Endodermal cell (in vitro differentiated cells): ENCODE results near the gene UBE3C. TPM values are rescaled to one million over a fixed set of nuclear protein-coding genes. Genes with fewer than 3 reads are reported as not detected.

Source experiments
- DNase-seq: peaks from one replicate; pipeline ENCODE4 v3.0.0-alpha.2; 2017
- H3K27ac ChIP-seq: 2 replicates; pipeline ENCODE4 v1.5.1; 2013; ENCODE audit warnings: mild to moderate bottlenecking, low read depth, low read length, moderate library complexity
- H3K27me3 ChIP-seq: 2 replicates; pipeline ENCODE4 v1.6.1; 2013; ENCODE audit warnings: mild to moderate bottlenecking, low read length, moderate library complexity; ENCODE audit not compliant: insufficient read depth, control insufficient read depth, poor library complexity, severe bottlenecking
- H3K36me3 ChIP-seq: 2 replicates; pipeline ENCODE4 v1.7.0; 2013; ENCODE audit warnings: mild to moderate bottlenecking, low read length, moderate library complexity; ENCODE audit not compliant: control insufficient read depth, insufficient read depth
- H3K4me1 ChIP-seq: one replicate; pipeline ENCODE4 v1.7.0; 2013; ENCODE audit warnings: low read length; ENCODE audit not compliant: control insufficient read depth, insufficient read depth
- H3K4me3 ChIP-seq: 2 replicates; pipeline ENCODE4 v1.5.1; 2013; ENCODE audit warnings: mild to moderate bottlenecking, low read length, moderate library complexity
- H3K9ac ChIP-seq: 2 replicates; pipeline ENCODE4 v1.6.1; 2013; ENCODE audit warnings: mild to moderate bottlenecking, low read length, moderate library complexity; ENCODE audit not compliant: poor library complexity, severe bottlenecking; ENCODE audit errors: extremely low read depth
- H3K9me3 ChIP-seq: 2 replicates; pipeline ENCODE4 v1.6.1; 2013; ENCODE audit warnings: mild to moderate bottlenecking, low read length, moderate library complexity; ENCODE audit not compliant: control insufficient read depth
- H3K27ac Mint-ChIP-seq: 2 replicates; pipeline ENCODE4 v1.8.0; 2020; ENCODE audit warnings: mixed read lengths
- H3K27me3 Mint-ChIP-seq: 2 replicates; pipeline ENCODE4 v1.8.0; 2021; ENCODE audit warnings: mild to moderate bottlenecking, mixed read lengths; ENCODE audit not compliant: insufficient read depth
- H3K36me3 Mint-ChIP-seq: 2 replicates; pipeline ENCODE4 v1.8.0; 2020; ENCODE audit warnings: low read depth, mixed read lengths
- H3K4me1 Mint-ChIP-seq: 2 replicates; pipeline ENCODE4 v1.8.0; 2020; ENCODE audit warnings: mixed read lengths
- H3K4me3 Mint-ChIP-seq: 2 replicates; pipeline ENCODE4 v1.8.0; 2020; ENCODE audit warnings: mild to moderate bottlenecking, moderate library complexity, mixed read lengths
- H3K9me3 Mint-ChIP-seq: 2 replicates; pipeline ENCODE4 v1.8.0; 2020; ENCODE audit warnings: mild to moderate bottlenecking, mixed read lengths
- WGBS, 2 experiments: methylation state at CpG; one replicate each; pipeline versions ENCODE4 v1.1.5 to v1.1.7; 2013; ENCODE audit warnings: missing lambda C conversion rate in 2 of 2, mixed read lengths in 1 of 2; ENCODE audit not compliant: insufficient coverage in 1 of 2, insufficient read length in 1 of 2; 5-methylcytosine and 5-hydroxymethylcytosine counted together
- total RNA-seq, 2 donors: library from RNA; stranded (reverse); fragmentation: NEBNext Ultra II Directional in 1 of 2; extraction: Animal tissue kit (Norgen Biotek cat#: 25700) in 1 of 2; gene quantifications; 2 replicates in 1 of 2; 3 replicates in 1 of 2; pipeline ENCODE4 v1.2.1, GENCODE V29; 2021
- TF ChIP-seq, protein P1 (sequence below): fragments of 200-600 bp; sonication (generic); conservative IDR thresholded peaks from 2 replicates; pipeline ENCODE4 v1.5.0; 2021; ENCODE audit warnings: antibody characterized with exemption, mild to moderate bottlenecking

Gene UBE3C
- total RNA-seq, 2 donors from 2014 or later: 53.4 to 55.9 TPM

GRCh38 chr7:157204134-157204533, 65.4 kb downstream of the UBE3C start:
- 92 to 95% methylated on average over 5 of the region's 5 CpGs for WGBS, 2 experiments
- Mint-ChIP-seq H3K4me3 (no peak overlapping the region), H3K4me1 (peaks cover 9% of the 10 kb centered on the region), H3K27ac (no peak overlapping the region), H3K9me3 (no peaks in the 10 kb centered on the region), H3K36me3 (peaks cover 47% of the 10 kb centered on the region), H3K27me3 (no peaks in the 10 kb centered on the region)
- no peaks in the 10 kb centered on the region for H3K9me3 ChIP-seq
- H3K4me1 ChIP-seq: peaks cover 6% of the 10 kb centered on the region
- DNase-seq: no peak
- no peaks in the 10 kb centered on the region for H3K27me3 ChIP-seq
- TF ChIP-seq, protein P1, sequence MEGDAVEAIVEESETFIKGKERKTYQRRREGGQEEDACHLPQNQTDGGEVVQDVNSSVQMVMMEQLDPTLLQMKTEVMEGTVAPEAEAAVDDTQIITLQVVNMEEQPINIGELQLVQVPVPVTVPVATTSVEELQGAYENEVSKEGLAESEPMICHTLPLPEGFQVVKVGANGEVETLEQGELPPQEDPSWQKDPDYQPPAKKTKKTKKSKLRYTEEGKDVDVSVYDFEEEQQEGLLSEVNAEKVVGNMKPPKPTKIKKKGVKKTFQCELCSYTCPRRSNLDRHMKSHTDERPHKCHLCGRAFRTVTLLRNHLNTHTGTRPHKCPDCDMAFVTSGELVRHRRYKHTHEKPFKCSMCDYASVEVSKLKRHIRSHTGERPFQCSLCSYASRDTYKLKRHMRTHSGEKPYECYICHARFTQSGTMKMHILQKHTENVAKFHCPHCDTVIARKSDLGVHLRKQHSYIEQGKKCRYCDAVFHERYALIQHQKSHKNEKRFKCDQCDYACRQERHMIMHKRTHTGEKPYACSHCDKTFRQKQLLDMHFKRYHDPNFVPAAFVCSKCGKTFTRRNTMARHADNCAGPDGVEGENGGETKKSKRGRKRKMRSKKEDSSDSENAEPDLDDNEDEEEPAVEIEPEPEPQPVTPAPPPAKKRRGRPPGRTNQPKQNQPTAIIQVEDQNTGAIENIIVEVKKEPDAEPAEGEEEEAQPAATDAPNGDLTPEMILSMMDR: no peak
- H3K27ac ChIP-seq: no peak overlapping the region
- H3K4me3 ChIP-seq: no peak overlapping the region
- H3K9ac ChIP-seq: no peak overlapping the region
- H3K36me3 ChIP-seq: peaks cover 69% of the 10 kb centered on the region

DNA sequence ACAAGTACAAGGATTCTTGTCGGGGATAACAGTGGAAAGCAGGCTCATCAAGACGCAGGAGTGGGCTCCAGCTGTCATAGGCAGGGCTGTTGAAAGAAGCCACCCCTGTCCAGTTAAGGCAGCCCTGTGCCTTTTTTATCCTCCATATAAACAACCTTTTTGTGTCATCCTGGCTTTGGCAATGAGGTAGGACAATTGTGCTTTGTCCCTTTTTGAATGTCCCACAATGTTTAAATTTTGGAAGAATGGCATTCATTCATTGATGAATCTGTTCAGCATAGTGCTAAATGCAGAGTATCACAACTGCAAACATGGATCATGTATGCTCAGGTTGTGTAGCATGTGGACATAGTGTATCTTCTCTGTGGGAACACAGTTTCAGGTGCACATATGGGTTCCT, 66.7 kb downstream of the UBE3C start:
- no peaks in the 10 kb centered on the region for H3K9me3 ChIP-seq
- peaks cover 9% of the 10 kb centered on the region for H3K4me1 Mint-ChIP-seq
- WGBS, 2 experiments: 91 to 100% methylated on average over 2 of the region's 2 CpGs
- peaks cover 6% of the 10 kb centered on the region for H3K4me1 ChIP-seq
- no peaks in the 10 kb centered on the region for H3K27me3 Mint-ChIP-seq
- no peak overlapping the region for H3K27ac Mint-ChIP-seq
- H3K27ac ChIP-seq: no peak overlapping the region
- no peak overlapping the region for H3K9ac ChIP-seq
- no peaks in the 10 kb centered on the region for H3K9me3 Mint-ChIP-seq
- peaks cover 46% of the 10 kb centered on the region for H3K36me3 Mint-ChIP-seq
- no peak overlapping the region for H3K4me3 ChIP-seq
- H3K4me3 Mint-ChIP-seq: no peak overlapping the region
- TF ChIP-seq, protein P1: no peak
- no peaks in the 10 kb centered on the region for H3K27me3 ChIP-seq
- DNase-seq: no peak
- peaks cover 66% of the 10 kb centered on the region for H3K36me3 ChIP-seq

DNA sequence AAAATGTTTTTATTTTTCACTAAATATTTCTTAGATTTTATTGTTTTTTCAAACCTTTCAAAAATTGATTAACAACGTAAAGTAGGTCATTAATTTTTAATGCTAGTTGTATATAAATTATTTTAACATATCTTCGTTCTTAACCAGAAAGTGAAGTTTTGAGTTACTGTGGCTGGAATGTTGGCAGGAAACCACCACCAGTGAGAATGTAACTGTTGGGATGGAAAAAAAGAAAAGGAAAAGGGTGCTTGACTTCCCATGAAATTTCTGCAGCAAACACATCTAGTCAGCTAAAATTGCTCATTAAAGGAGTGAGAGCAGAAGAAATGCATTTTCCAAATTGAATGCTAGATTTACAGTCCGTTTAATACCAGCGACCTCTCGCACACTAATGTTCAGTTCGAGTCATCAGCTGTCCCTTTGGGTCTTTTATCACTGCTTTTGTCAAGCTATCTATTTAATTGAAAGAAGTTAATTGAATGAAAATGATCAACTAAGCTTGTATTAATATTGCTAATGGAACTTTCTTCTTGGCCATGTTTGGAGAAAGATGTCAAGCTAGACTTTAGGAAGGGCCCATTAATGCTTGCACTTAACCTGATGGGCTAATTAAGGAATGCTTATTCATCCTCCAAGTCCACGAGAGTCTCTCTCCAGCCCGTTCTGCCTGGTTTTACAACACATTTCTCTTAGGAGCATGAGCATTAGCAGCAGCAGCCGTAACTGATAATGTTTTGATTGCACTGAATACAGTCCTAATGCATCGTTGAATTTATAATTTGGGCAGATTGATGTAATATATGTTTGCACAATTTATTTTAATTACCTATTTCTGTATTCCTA, 70.1 kb downstream of the UBE3C start:
- Mint-ChIP-seq H3K4me3 (no peak overlapping the region), H3K9me3 (no peaks in the 10 kb centered on the region), H3K27me3 (no peaks in the 10 kb centered on the region), H3K4me1 (no peaks in the 10 kb centered on the region), H3K27ac (no peak overlapping the region), H3K36me3 (peaks cover 48% of the 10 kb centered on the region)
- WGBS, 2 experiments: 93 to 100% methylated on average over 7 to 9 of the region's 10 CpGs
- H3K9ac ChIP-seq: no peak overlapping the region
- H3K9me3 ChIP-seq: no peaks in the 10 kb centered on the region
- no peak overlapping the region for H3K4me3 ChIP-seq
- TF ChIP-seq, protein P1: no peak
- DNase-seq: no peak
- H3K27ac ChIP-seq: no peak overlapping the region
- H3K36me3 ChIP-seq: peaks cover 68% of the 10 kb centered on the region
- no peaks in the 10 kb centered on the region for H3K27me3 ChIP-seq
- no peaks in the 10 kb centered on the region for H3K4me1 ChIP-seq
